ENCODE data around the gene SKAP1. TPM values are rescaled to one million over a fixed set of nuclear protein-coding genes. Genes with fewer than 3 reads are reported as not detected.

The SKAP1 gene
- total RNA-seq, 3 donors from 2014 or later, result 2.2 to 3.2 (median 2.4) TPM

GRCh38 chr17:48269209-48269608 is 160.8 kb downstream of the SKAP1 start:
- Histone ChIP-seq H3K4me1 (ENCODE audit: low read depth) (no peaks in the 10 kb centered on the region), H3K9me3 (no peaks in the 10 kb centered on the region), H3K36me3 (ENCODE audit: low read depth) (no peaks in the 10 kb centered on the region), H3K4me3 (no peak overlapping the region)
- intact Hi-C loops (cut with DNase I, micrococcal nuclease), result no loop called here
- TF ChIP-seq, protein P1, sequence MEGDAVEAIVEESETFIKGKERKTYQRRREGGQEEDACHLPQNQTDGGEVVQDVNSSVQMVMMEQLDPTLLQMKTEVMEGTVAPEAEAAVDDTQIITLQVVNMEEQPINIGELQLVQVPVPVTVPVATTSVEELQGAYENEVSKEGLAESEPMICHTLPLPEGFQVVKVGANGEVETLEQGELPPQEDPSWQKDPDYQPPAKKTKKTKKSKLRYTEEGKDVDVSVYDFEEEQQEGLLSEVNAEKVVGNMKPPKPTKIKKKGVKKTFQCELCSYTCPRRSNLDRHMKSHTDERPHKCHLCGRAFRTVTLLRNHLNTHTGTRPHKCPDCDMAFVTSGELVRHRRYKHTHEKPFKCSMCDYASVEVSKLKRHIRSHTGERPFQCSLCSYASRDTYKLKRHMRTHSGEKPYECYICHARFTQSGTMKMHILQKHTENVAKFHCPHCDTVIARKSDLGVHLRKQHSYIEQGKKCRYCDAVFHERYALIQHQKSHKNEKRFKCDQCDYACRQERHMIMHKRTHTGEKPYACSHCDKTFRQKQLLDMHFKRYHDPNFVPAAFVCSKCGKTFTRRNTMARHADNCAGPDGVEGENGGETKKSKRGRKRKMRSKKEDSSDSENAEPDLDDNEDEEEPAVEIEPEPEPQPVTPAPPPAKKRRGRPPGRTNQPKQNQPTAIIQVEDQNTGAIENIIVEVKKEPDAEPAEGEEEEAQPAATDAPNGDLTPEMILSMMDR (IDR thresholded peaks at IDR 0.05), result no peak
- DNase-seq, result no peak
- ATAC-seq, result no peak

DNA sequence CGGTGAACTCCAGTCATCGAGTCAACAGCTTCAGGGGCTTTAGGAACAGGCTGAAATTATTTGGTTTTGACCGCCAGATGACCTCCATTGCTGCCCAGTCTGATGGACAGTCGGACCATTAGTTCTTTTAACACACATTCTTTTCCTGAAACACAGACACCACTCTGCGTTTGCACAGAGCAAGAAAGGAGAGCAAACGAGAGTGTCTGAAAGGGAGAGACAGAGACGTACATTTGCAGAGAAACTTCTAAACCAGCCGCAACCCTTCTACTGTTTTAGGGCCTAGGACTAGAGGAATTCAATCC is 166.3 kb downstream of the SKAP1 start:
- no peaks in the 10 kb centered on the region for H3K9me3 ChIP-seq
- intact Hi-C loops (cut with DNase I, micrococcal nuclease), result no loop called here
- H3K36me3 ChIP-seq (ENCODE audit: low read depth), result no peaks in the 10 kb centered on the region
- no peak for DNase-seq
- no peak overlapping the region for H3K4me3 ChIP-seq
- ATAC-seq, result no peak
- TF ChIP-seq, protein P1 (IDR thresholded peaks at IDR 0.05), result no peak
- peaks cover 3% of the 10 kb centered on the region for H3K4me1 ChIP-seq (ENCODE audit: low read depth)

- no peak for DNase-seq
- no peaks in the 10 kb centered on the region for H3K36me3 ChIP-seq (ENCODE audit: low read depth)
- TF ChIP-seq, protein P1 (IDR thresholded peaks at IDR 0.05), result no peak
- ATAC-seq, result no peak
- intact Hi-C loops (cut with DNase I, micrococcal nuclease), result no loop called here
- no peaks in the 10 kb centered on the region for H3K9me3 ChIP-seq
- peaks cover 3% of the 10 kb centered on the region for H3K4me1 ChIP-seq (ENCODE audit: low read depth)
- no peak overlapping the region for H3K4me3 ChIP-seq
Observed at GRCh38 chr17:48262982-48263730, 166.9 kb downstream of the SKAP1 start.

GRCh38 chr17:48261297-48261880 is 168.6 kb downstream of the SKAP1 start:
- TF ChIP-seq, protein P1 (IDR thresholded peaks at IDR 0.05), result peak; percentile 14
- no peaks in the 10 kb centered on the region for H3K36me3 ChIP-seq (ENCODE audit: low read depth)
- intact Hi-C loops (cut with DNase I, micrococcal nuclease), result no loop called here
- H3K4me3 ChIP-seq, result no peak overlapping the region
- H3K9me3 ChIP-seq, result no peaks in the 10 kb centered on the region
- ATAC-seq, result peak; percentile 58
- peaks cover 3% of the 10 kb centered on the region for H3K4me1 ChIP-seq (ENCODE audit: low read depth)
- DNase-seq, result peak in 1 of 3 donors; percentile 47

DNA sequence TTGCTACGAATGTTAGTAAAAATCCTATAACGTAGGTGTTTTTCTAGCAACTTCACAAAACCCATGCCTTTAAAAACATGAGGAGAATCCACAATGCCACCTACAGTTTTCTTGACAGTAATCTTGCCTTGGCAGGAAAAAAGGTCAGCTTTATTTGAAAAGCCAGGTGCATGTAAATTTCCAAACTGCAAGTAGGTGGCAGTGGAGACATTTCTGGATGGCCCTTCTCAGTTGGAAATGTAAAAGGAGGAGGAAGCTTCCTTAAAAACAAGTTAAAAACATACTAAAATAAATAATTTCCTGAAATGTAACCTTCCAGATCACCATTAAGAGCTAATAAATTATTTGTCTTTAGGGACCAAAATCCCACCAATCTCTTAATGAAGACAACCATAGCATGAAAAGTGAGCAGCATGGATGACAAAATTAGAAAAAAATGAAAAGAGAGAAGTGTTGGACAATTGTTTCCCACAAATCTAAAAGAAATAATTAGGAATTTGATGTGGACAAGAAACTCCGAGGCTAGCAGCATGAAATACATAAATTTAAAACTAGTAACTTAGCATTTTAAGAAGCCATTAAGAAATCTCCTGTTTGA is 170.2 kb downstream of the SKAP1 start:
- Histone ChIP-seq H3K36me3 (ENCODE audit: low read depth) (no peaks in the 10 kb centered on the region), H3K4me3 (no peak overlapping the region), H3K4me1 (ENCODE audit: low read depth) (peaks cover 3% of the 10 kb centered on the region), H3K9me3 (no peaks in the 10 kb centered on the region)
- DNase-seq (peak in 1 of 3 donors; percentile 43), ATAC-seq (peak; percentile 65)
- intact Hi-C loops (cut with DNase I, micrococcal nuclease), result no loop called here
- TF ChIP-seq, protein P1 (IDR thresholded peaks at IDR 0.05), result peak; percentile 25

All from mucosa of descending colon (tissue), 3 donors.